Upper lobe of right lung (tissue), 1 donor: Measurements from ENCODE around the gene CD86. TPM values are rescaled to one million over a fixed set of nuclear protein-coding genes. Genes with fewer than 3 reads are reported as not detected.
"Not testable (repeated sequence)": the region's sequence is repeated elsewhere in the genome, so short reads cannot be mapped to it uniquely, and the experiment has no call there.

ENCODE experiments used
- ATAC-seq: fragments of 200-7000 bp; cut with Tn5 transposase; one replicate; pipeline ENCODE4 v1.9.1; 2020; ENCODE audit warnings: mild to moderate bottlenecking, moderate library complexity
- DNase-seq: peaks from one replicate; pipeline ENCODE4 v3.0.0-alpha.2; 2020
- H3K27ac ChIP-seq: fragments of 200-600 bp; one replicate; pipeline ENCODE4 v1.8.0; 2022
- H3K27me3 ChIP-seq: fragments of 200-600 bp; one replicate; pipeline ENCODE4 v1.8.0; 2022; ENCODE audit warnings: mild to moderate bottlenecking
- H3K36me3 ChIP-seq: fragments of 200-600 bp; one replicate; pipeline ENCODE4 v1.8.0; 2022
- H3K4me1 ChIP-seq: fragments of 200-600 bp; one replicate; pipeline ENCODE4 v1.8.0; 2022
- H3K4me3 ChIP-seq: fragments of 200-600 bp; one replicate; pipeline ENCODE4 v1.8.0; 2022; ENCODE audit warnings: mild to moderate bottlenecking
- H3K9me3 ChIP-seq: fragments of 200-600 bp; one replicate; pipeline ENCODE4 v1.8.0; 2022
- intact Hi-C: fragments of 100-400 bp; cut with DNase I; formaldehyde crosslinking; loops from one replicate; pipeline ENCODE4 v1.11.0; 2022
- total RNA-seq: library from RNA; stranded (reverse); fragmentation: NEBNext Ultra II Directional; extraction: Animal tissue kit (Norgen Biotek cat#: 25700); gene quantifications from one replicate; pipeline ENCODE4 v1.2.1, GENCODE V29; 2021
- TF ChIP-seq, protein P1 (sequence below): fragments of 200-600 bp; IDR thresholded peaks from one replicate; pipeline ENCODE4 v1.8.0; 2022; ENCODE audit warnings: antibody characterized with exemption
- donor health status: DM: no; HTN: yes; CAD: no; lungs with severe emphysema.

CD86 gene
- total RNA-seq, 1 donor from 2014 or later = 27.4 TPM

DNA sequence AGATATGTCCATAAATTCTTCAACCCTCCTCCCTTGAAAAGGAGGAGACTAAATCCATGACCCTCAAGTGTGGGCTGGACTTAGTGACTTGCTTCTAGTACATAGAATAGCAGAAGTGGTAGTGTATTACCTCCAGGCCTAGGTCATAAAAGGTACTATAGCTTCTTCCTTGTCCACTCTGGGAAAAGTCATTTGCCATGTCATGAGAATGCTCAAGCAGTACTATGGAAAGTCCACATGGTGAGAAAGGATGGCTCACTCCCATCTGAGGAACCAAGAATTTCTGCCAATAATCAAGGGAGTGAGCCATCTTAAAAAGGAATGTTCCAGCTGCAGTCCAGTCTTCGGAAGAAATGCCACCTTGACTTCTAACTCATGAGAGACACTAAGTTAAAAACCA, 22.6 kb upstream of the CD86 start:
- DNase-seq (no peak), ATAC-seq (no peak)
- Histone ChIP-seq H3K27me3 (no peaks in the 10 kb centered on the region), H3K4me1 (no peaks in the 10 kb centered on the region), H3K9me3 (peaks cover 6% of the 10 kb centered on the region), H3K27ac (no peak overlapping the region), H3K4me3 (no peak overlapping the region), H3K36me3 (no peaks in the 10 kb centered on the region)
- TF ChIP-seq, protein P1, sequence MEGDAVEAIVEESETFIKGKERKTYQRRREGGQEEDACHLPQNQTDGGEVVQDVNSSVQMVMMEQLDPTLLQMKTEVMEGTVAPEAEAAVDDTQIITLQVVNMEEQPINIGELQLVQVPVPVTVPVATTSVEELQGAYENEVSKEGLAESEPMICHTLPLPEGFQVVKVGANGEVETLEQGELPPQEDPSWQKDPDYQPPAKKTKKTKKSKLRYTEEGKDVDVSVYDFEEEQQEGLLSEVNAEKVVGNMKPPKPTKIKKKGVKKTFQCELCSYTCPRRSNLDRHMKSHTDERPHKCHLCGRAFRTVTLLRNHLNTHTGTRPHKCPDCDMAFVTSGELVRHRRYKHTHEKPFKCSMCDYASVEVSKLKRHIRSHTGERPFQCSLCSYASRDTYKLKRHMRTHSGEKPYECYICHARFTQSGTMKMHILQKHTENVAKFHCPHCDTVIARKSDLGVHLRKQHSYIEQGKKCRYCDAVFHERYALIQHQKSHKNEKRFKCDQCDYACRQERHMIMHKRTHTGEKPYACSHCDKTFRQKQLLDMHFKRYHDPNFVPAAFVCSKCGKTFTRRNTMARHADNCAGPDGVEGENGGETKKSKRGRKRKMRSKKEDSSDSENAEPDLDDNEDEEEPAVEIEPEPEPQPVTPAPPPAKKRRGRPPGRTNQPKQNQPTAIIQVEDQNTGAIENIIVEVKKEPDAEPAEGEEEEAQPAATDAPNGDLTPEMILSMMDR = no peak
- intact Hi-C loops = no loop called here

DNA sequence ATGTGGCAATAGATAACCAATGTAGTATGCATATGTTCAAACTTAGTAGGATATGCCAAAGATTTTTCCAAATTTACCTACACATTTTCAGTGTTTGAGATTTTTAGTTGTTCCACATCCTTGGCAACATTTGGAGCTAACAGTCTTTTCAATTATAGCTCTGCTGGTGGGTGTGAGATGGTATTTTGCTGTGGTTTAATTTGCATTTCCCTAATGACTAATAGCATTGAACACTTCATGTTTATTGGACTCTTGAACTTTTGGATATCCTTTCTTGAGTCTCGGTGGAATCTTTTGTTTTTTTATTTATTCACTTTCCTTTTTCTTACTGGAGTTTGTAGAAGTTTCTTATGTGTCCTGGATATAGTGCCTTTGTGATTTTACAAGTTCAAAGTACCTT, 22.1 kb upstream of the CD86 start:
- Histone ChIP-seq H3K4me1 (no peaks in the 10 kb centered on the region), H3K27me3 (no peaks in the 10 kb centered on the region), H3K4me3 (no peak overlapping the region), H3K36me3 (no peaks in the 10 kb centered on the region), H3K27ac (no peak overlapping the region), H3K9me3 (peaks cover 6% of the 10 kb centered on the region)
- TF ChIP-seq, protein P1 = no peak
- DNase-seq = no peak
- intact Hi-C loops = no loop called here
- ATAC-seq = no peak

DNA sequence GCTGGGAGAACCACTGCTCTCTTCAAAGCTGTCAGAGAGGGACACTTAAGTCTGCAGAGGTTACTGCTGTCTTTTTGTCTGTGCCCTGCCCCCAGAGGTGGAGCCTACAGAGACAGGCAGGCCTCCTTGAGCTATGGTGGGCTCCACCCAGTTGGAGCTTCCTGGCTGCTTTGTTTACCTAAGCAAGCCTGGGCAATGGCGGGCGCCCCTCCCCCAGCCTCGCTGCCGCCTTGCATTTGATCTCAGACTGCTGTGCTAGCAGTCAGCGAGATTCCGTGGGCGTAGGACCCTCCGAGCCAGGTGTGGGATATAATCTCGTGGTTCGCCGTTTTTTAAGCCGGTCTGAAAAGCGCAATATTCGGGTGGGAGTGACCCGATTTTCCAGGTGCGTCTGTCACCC, 7.9 kb upstream of the CD86 start:
- intact Hi-C loops, H3K36me3 ChIP-seq, H3K9me3 ChIP-seq, H3K27me3 ChIP-seq, H3K27ac ChIP-seq, ATAC-seq, DNase-seq, H3K4me3 ChIP-seq, H3K4me1 ChIP-seq: not testable (repeated sequence)

DNA sequence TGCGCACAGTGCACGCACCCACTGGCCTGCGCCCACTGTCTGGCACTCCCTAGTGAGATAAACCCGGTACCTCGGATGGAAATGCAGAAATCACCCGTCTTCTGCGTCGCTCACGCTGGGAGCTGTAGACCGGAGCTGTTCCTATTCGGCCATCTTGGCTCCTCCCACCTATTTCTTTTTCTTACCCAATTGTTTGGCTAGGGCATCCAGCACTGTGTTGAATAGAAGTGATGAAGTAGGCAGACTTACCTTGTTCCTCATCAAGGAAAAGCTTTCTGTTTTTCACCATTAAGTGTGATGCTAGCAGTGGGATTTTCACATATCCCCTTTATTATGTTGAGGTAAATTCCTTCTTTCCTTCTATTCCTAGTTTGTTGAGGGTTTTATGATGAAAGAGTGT, 7.4 kb upstream of the CD86 start:
- DNase-seq, H3K4me1 ChIP-seq, H3K27ac ChIP-seq, ATAC-seq, H3K36me3 ChIP-seq, H3K4me3 ChIP-seq, H3K27me3 ChIP-seq, intact Hi-C loops, H3K9me3 ChIP-seq: not testable (repeated sequence)

DNA sequence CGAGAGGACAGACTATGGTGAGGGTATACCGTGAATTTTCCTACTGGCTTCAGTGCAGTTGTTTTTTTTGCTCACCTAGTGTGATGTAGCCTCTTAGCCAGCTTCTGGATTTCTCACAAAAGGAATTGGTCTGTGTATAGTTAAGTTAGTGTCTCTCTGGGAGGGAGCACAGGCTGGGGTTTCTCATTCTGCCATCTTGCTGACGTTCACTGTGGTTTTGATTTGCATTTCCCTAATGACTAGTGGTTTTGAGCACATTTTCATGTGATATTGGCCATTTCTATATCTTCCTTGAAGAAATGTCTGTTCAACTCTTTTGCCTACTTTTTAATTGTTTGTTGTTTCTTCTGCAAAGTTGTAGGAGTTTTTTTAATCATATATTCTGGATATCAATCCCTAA, 2.2 kb upstream of the CD86 start:
- Histone ChIP-seq H3K36me3 (no peaks in the 10 kb centered on the region), H3K4me1 (no peaks in the 10 kb centered on the region), H3K27ac (no peak overlapping the region), H3K27me3 (no peaks in the 10 kb centered on the region), H3K4me3 (no peak overlapping the region), H3K9me3 (no peaks in the 10 kb centered on the region)
- ATAC-seq (no peak), DNase-seq (no peak)
- TF ChIP-seq, protein P1 = no peak
- intact Hi-C loops = no loop called here

DNA sequence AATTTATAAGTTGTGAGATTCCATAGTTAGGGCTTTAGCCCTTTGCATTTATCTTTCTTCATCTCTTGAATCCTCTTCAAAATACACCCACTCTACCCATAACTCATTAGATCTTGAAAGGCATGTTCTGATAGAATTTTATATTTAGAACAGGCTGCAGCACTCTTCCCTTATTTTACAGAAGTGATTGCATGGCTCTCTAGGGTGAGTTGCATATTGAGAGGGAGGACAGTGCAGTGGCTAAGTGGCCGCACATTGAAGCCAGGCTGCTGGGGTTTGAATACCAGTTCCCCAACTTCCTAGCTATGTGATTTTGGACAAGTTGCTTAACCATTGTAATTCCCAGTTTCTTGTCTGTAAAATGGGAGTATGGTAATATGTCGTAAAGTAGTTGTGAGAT, 2.5 kb downstream of the CD86 start:
- Histone ChIP-seq H3K27ac (no peak overlapping the region), H3K27me3 (no peaks in the 10 kb centered on the region), H3K4me3 (no peak overlapping the region), H3K4me1 (no peaks in the 10 kb centered on the region), H3K36me3 (no peaks in the 10 kb centered on the region), H3K9me3 (no peaks in the 10 kb centered on the region)
- intact Hi-C loops = no loop called here
- no peak for DNase-seq
- TF ChIP-seq, protein P1 = no peak
- ATAC-seq = peak; percentile 55

DNA sequence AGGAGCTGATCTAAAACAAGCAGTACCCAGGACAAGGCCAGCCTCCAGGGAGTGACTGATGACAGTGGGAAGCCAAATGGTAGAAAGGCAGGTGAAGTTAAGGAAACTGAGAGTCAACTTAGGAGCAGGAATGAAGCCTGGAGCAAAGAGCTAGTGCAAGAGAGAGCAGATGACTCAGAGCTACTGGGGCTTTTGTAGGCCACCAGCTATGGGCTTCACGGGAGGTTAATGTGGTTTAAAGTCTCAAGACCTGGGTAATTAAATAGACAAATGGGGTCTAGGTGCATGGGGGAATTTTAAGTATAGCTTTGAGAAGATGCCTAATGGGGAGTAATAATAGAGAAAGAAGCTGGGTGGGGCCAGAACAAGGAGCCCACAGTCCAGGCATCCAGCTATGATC, 3.1 kb downstream of the CD86 start:
- no peak for DNase-seq
- intact Hi-C loops = no loop called here
- Histone ChIP-seq H3K4me1 (no peaks in the 10 kb centered on the region), H3K4me3 (no peak overlapping the region), H3K27ac (no peak overlapping the region), H3K36me3 (no peaks in the 10 kb centered on the region), H3K27me3 (no peaks in the 10 kb centered on the region), H3K9me3 (no peaks in the 10 kb centered on the region)
- TF ChIP-seq, protein P1 = no peak
- ATAC-seq = no peak
